ENCODE measurements around the gene DOCK7.

DOCK7 gene

DNA sequence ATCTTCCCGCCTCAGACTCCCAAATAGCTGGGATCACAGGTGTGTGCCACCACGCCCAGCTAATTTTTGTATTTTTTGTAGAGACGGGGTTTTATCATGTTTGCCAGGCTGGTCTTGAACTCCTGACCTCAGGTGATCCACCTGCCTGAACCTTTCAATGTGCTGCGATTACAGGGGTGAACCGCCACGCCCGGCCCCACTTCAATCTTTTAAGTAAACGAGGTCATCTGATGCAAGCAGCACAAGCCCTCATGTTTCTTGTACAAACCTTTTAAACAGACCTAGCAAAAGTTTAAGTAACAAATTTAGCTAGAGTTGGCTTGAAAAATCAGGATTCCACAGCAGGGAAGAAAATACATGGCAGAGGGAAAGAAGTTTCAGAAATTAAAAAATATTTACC, 272.5 kb downstream of the DOCK7 start:
- Histone ChIP-seq H2AFZ (ENCODE audit: low read depth, low read length, severe bottlenecking) (no peak overlapping the region), H3K9me3 (ENCODE audit: insufficient read depth, low read length) (no peaks in the 10 kb centered on the region), H3K36me3 (ENCODE audit: low read length) (no peaks in the 10 kb centered on the region), H3K27me3 (ENCODE audit: low read length) (no peaks in the 10 kb centered on the region), H3K9ac (ENCODE audit: low read length) (no peak overlapping the region), H3K9me2 (replicated peaks; ENCODE audit: insufficient read depth, low read length) (no peaks in the 10 kb centered on the region), H3K4me2 (ENCODE audit: low read depth, low read length, poor library complexity, severe bottlenecking) (no peak overlapping the region), H3F3A (ENCODE audit: insufficient read depth) (no peaks in the 10 kb centered on the region), H3K79me2 (ENCODE audit: insufficient read depth, low read length) (no peaks in the 10 kb centered on the region), H3K27ac (ENCODE audit: low read depth, low read length) (no peak overlapping the region), H4K20me1 (ENCODE audit: low read depth, low read length) (no peaks in the 10 kb centered on the region), H3K4me3 (ENCODE audit: insufficient read depth, low read length, poor library complexity, severe bottlenecking) (no peak overlapping the region)
- TF ChIP-seq, protein P1, sequence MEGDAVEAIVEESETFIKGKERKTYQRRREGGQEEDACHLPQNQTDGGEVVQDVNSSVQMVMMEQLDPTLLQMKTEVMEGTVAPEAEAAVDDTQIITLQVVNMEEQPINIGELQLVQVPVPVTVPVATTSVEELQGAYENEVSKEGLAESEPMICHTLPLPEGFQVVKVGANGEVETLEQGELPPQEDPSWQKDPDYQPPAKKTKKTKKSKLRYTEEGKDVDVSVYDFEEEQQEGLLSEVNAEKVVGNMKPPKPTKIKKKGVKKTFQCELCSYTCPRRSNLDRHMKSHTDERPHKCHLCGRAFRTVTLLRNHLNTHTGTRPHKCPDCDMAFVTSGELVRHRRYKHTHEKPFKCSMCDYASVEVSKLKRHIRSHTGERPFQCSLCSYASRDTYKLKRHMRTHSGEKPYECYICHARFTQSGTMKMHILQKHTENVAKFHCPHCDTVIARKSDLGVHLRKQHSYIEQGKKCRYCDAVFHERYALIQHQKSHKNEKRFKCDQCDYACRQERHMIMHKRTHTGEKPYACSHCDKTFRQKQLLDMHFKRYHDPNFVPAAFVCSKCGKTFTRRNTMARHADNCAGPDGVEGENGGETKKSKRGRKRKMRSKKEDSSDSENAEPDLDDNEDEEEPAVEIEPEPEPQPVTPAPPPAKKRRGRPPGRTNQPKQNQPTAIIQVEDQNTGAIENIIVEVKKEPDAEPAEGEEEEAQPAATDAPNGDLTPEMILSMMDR (IDR thresholded peaks at IDR 0.05; ENCODE audit: insufficient read depth, low read length, poor library complexity, severe bottlenecking) = no peak

DNA sequence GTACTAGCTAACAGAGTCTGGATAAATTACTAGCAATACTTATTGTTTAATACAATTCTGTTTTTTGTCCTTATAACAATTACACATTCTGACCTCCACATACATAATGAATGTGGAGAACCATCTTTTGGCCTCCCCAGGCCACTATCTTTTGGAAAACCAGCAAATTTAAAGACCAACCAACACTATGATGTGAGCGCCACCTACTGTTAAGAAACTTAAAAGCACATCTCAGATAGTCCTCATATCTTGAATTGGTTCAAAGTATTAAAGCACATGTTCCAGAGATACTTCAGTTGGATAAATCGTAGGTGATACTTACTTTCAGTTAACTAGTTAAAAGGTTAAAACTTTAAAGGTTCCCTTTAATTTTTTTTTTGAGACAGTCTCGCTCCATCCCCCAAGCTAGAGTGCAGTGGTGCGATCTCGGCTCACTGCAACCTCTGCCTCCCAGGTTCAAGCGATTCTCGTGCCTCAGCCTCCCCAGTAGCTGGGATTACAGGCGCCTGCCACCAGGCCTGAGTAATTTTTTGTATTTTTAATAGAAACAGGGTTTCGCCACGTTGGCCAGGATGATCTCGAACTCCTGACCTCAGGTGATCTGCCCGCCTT, 280.7 kb downstream of the DOCK7 start:
- Histone ChIP-seq H3K9me3 (ENCODE audit: insufficient read depth, low read length) (no peaks in the 10 kb centered on the region), H3K27ac (ENCODE audit: low read depth, low read length) (no peak overlapping the region), H3K4me3 (ENCODE audit: insufficient read depth, low read length, poor library complexity, severe bottlenecking) (no peak overlapping the region), H4K20me1 (ENCODE audit: low read depth, low read length) (no peaks in the 10 kb centered on the region), H3F3A (ENCODE audit: insufficient read depth) (no peaks in the 10 kb centered on the region), H3K27me3 (ENCODE audit: low read length) (no peaks in the 10 kb centered on the region), H3K9me2 (replicated peaks; ENCODE audit: insufficient read depth, low read length) (no peaks in the 10 kb centered on the region), H3K36me3 (ENCODE audit: low read length) (no peaks in the 10 kb centered on the region), H3K9ac (ENCODE audit: low read length) (no peak overlapping the region), H3K79me2 (ENCODE audit: insufficient read depth, low read length) (no peaks in the 10 kb centered on the region), H3K4me2 (ENCODE audit: low read depth, low read length, poor library complexity, severe bottlenecking) (no peak overlapping the region), H2AFZ (ENCODE audit: low read depth, low read length, severe bottlenecking) (no peak overlapping the region)
- TF ChIP-seq, protein P1 (IDR thresholded peaks at IDR 0.05; ENCODE audit: insufficient read depth, low read length, poor library complexity, severe bottlenecking) = peak; percentile 65
- TF ChIP-seq EZH2phosphoT487 (conservative IDR thresholded peaks at IDR 0.05; ENCODE audit: low read length) = no peak

DNA sequence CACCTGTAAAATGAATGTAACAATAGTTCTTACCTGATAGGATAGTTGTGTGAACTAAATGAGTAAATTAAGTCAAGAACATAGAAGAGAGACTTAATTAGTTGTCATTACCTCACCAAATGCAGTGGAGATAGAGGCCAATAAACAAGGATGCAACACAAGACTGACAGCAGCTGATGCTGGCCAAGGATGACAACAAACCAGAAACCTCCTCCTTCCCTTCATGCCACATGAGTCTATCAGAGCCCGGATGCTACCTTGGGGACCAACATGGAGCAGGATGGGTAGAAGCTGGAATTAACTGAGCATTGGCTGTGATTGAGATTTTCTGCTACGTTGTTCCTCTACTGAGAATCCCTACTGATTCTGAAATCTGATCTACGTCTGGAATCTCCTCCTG, 281.6 kb downstream of the DOCK7 start:
- no peaks in the 10 kb centered on the region for H3K27me3 ChIP-seq (ENCODE audit: low read length)
- H3K79me2 ChIP-seq (ENCODE audit: insufficient read depth, low read length) = no peaks in the 10 kb centered on the region
- TF ChIP-seq, protein P1 (IDR thresholded peaks at IDR 0.05; ENCODE audit: insufficient read depth, low read length, poor library complexity, severe bottlenecking) = no peak
- TF ChIP-seq EZH2phosphoT487 (conservative IDR thresholded peaks at IDR 0.05; ENCODE audit: low read length) = no peak
- H3K9ac ChIP-seq (ENCODE audit: low read length) = no peak overlapping the region
- no peaks in the 10 kb centered on the region for H3K9me2 ChIP-seq (replicated peaks; ENCODE audit: insufficient read depth, low read length)
- H4K20me1 ChIP-seq (ENCODE audit: low read depth, low read length) = no peaks in the 10 kb centered on the region
- no peaks in the 10 kb centered on the region for H3K9me3 ChIP-seq (ENCODE audit: insufficient read depth, low read length)
- no peaks in the 10 kb centered on the region for H3F3A ChIP-seq (ENCODE audit: insufficient read depth)
- no peak overlapping the region for H3K4me3 ChIP-seq (ENCODE audit: insufficient read depth, low read length, poor library complexity, severe bottlenecking)
- no peaks in the 10 kb centered on the region for H3K36me3 ChIP-seq (ENCODE audit: low read length)
- H3K4me2 ChIP-seq (ENCODE audit: low read depth, low read length, poor library complexity, severe bottlenecking) = no peak overlapping the region
- H3K27ac ChIP-seq (ENCODE audit: low read depth, low read length) = no peak overlapping the region
- H2AFZ ChIP-seq (ENCODE audit: low read depth, low read length, severe bottlenecking) = peak overlapping the region; percentile 41

Measured in SU-DHL-6 (cell line).